GM19452 (cell line): ENCODE data around the gene NRCAM.
"Not testable (repeated sequence)": the region's sequence is repeated elsewhere in the genome, so short reads cannot be mapped to it uniquely, and the experiment has no call there.

Experiments
- ATAC-seq: cut with Tn5 transposase; IDR thresholded peaks from one replicate; pipeline ENCODE4 v1.9.1; 2021; ENCODE audit not compliant: unreplicated experiment

NRCAM gene

DNA sequence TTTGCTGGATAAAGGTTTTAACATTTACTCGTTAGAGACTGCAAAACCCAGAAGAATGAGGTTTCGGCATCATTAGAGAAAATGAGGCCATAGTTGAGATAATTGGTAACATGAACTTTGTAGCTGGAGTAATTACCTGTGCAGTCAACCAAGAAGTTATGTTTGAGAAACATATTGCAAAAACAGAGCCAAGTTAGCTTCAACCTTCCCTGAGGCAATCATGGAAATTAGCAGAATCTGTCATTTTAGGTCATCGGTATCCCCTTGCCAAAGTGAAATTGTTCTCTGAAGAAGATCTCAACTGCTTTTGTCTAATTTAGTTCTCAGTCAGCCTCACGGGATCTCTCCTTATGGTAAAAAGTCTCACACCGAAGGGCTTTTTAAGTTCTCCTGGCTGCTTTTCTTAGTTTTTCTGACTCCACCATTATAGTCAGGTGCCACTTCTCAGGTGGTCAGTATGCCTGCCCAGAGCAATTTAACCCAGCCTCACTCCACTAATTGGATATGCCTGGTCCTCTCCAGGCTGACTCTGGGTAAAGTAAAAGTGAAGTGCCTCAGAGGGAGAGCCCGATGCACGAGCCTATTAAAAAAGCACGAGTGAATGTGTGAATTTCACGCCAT lies 52.5 kb downstream of the NRCAM start:
- ATAC-seq, result no peak

DNA sequence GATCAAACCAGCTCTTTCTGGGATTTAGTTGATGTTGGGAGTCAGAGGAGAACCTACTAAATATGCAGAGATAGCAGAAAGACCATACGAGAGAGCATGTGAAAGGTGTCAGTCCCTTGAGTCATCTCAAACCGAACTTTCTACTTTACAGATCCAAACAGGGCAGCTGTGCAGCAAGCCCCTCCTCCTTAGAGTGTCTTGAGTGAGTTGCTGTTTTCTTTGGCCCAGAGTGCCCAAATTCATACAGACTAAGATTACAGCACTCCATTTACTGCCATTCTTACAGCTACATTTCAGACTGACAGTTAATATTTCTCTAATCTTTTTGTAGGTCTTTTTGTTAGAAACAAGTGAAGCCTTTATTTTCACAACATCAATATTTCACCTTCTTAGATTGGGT lies 53.4 kb downstream of the NRCAM start:
- peak; percentile 65 for ATAC-seq

DNA sequence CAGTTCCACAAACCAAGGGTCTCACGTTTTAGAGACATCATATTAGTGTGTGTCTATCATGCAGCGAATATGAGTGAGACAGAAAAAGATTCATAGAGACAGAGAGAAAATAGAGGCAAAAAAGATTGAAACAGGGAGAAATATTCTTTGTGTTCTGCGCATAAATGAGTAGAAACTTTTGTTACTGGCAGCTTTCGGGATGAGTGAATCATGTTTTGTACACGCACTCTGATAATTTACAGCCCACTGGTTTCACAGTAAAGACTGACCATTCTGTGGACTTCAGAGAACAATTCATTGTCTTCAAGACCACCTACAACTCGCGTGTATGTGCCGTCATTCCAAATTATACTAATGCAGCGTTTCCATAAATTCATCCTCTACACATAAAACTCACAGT lies 60.2 kb downstream of the NRCAM start:
- no peak for ATAC-seq

DNA sequence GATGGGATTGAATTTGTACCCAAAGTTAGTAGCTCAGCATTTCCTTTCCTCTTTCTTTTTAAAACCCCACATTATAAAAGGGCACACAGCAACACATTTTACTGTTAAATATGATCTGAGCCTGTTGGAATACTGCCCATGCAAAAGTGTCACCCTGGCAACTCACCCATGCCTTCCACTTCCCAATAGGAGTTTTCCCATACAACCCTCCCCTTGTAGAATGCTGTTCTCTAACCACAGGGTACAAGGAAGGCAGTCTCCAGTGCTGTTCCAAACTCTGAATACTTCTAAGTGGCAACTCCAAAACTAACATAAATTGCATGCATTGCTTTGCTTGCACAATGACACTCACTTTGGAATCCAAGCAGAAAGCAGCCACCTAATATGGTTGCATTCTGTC lies 60.8 kb downstream of the NRCAM start:
- no peak for ATAC-seq

DNA sequence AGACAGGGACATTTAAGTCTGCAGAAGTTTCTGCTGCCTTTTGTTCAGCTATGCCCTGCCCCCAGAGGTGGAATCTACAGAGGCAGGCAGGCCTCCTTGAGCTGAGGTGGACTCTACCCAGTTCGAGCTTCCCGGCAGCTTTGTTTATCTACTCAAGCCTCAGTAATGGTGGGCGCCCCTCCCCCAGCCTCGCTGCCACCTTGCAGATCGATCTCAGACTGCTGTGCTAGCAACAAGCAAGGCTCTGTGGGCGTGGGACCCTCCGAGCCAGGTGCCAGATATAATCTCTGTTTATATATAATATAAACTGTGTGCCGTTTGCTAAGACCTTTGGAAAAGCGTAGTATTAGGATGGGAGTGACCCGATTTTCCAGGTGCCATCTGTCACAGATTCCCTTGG lies 63.1 kb downstream of the NRCAM start:
- ATAC-seq, result not testable (repeated sequence)

DNA sequence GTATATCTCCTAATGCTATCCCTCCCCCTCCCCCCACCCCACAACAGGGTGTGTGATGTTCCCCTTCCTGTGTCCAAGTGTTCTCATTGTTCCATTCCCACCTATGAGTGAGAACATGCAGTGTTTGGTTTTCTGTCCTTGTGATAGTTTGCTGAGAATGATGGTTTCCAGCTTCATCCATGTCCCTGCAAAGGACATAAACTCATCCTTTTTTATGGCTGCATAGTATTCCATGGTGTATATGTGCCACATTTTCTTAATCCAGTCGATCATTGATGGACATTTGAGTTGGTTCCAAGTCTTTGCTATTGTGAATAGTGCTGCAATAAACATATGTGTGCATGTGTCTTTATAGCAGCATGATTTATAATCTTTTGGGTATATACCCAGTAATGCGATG lies 68.5 kb downstream of the NRCAM start:
- ATAC-seq, result not testable (repeated sequence)

DNA sequence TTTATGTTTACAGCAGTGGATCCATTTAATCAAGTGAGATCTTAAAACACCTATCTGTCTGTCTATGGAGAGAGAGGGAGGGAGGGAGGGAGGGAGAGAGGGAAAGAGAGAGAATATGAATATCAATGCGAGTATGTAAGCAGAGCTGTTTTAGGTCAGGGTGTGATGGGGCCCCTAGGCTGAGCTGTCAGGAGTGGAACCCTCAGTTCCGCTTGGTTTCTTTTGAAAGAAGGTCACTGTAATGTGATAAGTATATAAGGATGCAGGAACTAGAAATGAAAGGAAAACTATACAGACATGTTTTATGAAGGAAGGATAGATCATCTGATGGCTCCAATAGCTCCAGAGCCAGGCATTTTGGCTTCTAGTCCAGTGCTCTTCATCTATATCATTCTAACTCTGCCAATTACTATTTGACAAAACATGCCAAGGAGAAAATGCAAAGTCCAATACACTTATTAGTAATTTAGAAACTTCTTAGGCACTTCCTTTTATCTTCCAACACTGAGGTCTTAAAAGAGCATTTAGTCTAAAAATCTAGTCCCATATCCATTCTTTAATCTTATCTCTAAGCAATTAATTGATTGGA lies 70.3 kb downstream of the NRCAM start:
- no peak for ATAC-seq

DNA sequence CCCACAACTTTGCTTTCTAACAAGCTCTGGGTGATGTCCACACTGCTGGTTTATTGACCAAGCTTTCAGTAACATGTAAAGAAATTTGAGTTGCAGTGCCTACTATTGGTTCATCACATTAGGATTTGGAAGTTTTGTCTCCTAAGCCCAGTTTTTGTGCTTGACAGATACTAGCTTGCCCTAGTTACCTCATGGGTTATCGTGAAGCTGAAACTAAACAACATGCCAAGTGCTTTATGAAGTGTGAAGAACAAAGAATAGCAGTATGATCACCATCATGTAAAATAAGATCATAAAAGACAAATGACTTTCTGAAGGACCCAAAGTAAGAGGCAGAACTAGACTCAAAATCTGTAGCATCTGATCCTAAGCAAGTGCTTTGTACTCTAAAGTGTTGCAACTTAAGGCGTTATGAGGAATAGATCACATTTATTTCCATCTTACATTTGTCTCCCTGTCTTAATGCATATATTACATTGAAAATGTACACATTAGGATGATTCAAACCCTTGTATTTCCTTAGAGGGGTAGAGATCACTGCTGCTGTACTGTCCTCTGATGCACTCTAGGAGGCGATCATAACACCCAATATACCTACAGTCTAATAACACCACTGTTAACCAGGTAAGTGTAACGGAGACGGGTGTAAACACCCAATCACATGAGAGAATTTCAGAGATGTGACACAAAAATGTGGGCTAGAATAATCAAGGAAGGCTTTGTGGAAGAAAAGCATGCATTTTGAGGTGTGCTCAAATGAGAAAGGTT lies 71.3 kb downstream of the NRCAM start:
- no peak for ATAC-seq

DNA sequence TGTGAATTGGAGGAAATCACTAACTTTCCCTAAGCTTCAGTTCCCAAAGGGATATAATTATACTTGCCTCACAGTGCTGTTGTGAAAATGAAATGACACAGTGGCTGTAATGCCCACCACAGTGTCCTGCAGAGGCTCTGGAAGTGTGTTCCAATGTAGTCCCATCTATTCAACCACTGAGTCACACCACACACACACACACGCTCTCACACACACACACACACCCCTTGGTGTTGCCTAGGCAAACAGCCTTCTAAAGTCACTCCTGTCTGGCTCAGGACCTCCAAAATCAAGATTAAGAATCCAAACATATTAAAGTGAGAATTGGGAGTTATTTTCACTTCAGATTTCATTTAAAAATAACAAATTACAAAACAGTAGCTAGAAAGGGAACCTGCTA lies 73.3 kb downstream of the NRCAM start:
- no peak for ATAC-seq

DNA sequence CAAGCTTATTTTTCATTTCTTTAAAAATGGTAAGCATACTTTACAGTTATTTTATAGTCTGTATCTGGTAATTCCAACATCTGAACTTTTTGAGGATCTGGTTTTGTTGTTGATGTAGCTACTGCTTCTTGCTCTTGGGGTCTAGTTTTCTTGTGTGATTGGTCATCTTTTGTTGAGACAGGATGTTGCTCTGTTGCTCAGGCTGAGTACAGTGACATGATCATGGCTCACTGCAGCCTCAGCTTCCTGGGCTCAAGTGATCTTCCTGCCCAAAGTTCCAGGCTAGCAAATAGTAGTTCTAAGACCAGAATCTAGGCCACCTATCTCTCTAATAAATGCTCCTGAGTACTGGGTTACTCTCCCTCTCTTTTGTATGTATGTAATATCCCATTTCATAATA lies 75.7 kb downstream of the NRCAM start:
- no peak for ATAC-seq

DNA sequence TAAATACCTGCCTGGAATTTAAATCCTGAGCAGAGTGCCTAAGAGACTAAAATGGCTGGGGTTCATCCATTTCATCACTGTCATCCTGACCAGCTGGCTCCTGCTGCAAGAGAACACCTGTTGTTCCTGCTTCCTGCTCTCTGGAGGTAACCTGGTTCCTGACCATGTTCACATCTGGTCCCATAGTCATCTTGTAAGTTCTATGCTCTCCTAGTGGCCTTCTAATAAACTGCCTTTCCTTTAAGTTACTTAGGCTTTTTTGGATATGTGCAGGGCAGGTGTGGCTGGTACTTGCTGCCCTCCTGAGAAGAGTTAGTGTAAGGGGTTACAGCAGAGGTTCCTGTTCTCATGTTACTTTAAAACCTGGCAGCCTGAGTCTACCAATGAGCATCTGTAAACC lies 80.0 kb downstream of the NRCAM start:
- ATAC-seq, result no peak

DNA sequence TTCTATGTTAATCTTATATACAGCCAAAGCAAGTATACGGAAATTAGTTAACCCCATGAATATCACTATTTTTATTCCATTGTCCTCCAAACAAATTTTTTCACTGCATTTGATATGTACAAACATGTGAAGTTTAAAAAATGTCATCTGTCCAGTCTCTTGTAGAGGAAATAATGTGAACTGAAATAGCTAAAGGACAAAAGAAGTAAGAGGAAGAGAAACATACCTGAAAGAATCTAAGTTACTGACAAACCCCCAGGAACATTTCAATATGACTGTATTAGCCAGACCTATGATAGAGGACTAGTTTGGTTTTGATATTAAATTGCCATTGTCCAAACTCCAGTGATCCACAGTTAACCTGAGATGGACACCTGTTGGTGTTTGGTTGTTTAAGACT lies 80.6 kb downstream of the NRCAM start:
- peak; percentile 56 for ATAC-seq

DNA sequence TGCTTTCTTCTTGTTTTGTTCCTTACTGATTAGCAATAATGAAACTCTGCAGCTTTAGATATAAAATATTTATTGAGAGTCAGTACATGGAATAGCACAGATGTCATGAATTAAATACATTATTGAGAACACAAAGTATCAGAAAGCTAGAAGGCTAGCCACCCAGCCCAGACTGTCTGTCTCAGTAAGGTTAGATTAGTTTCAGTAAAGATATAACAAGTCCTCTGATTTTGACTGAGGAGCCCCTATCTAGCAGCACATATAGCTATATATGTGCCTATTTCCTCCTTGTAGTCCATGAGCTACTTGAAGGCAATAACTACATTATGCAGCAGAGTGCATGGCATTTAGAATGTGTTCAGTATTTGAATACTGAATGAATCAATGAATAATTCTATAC lies 81.3 kb downstream of the NRCAM start:
- no peak for ATAC-seq

DNA sequence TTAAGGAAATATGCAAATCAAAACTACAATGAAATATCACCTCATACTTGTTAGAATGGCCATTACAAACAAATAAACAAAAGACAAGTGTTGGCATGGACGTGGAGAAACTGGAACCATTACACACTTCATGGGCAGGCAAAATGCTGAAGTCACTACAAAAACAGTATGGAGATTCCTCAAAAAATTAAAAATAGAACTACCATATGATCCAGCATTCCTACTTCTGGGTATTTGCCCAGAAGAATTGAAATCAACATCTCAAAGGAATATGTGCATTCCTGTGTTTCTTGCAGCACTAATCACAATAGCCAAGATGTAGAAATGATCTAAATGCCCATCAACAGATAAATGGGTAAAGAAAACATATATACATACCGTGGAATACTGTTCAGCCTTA lies 83.6 kb downstream of the NRCAM start:
- ATAC-seq, result no peak

DNA sequence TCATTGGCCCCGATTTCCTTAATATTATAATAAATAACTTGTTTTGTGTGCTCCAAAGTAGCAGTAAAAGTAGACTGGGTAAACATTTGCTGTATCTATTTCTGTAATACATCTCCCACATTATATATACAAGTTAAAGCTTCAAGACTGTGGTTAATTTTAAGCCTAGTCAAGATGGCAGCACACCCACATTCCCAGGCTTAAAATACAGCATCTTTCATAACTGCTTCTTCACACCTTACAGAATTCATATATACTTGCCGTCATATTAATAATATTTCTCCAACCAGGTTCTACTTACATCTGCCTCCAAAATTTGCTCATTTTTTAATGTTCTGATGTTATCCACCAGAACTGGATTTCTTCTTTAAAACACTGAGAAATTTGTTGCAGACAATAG lies 85.6 kb downstream of the NRCAM start:
- ATAC-seq, result no peak

DNA sequence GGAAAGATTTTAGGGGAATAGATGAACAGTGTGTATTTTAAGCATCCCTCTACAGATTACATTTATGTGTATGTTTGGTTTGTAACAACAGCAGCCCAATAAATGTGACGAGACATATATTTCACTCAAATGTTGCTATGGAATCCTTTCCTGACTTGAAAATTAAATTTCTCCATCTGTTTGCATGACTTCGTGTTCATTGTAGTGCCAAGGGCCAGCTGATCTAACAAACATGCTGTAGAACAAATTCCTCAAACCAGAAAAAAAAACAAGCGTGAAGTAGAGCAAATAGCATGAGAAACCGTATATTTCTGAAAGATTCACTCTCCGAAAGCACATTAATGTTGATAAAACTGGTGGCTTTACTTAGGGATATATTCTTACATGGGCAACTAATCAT lies 87.8 kb downstream of the NRCAM start:
- ATAC-seq, result no peak

DNA sequence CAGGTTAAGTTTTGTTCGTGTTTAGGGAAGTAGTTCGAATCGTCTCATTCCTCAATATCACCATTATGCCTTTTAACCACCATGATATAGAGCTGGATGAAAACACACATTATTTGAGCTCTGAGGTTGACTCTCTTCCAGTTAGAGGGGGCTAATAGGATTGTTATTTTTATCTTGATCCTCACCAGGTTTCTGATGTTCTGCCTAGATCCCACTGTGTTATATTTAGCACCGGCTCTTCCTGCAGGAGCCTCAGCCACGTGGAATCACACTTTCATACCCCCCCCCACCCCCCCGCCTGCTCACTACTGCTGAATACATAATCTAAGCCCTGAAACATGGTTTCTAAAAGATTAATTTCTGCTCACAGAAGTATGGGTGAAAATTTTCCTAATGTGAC lies 88.3 kb downstream of the NRCAM start:
- ATAC-seq, result no peak

DNA sequence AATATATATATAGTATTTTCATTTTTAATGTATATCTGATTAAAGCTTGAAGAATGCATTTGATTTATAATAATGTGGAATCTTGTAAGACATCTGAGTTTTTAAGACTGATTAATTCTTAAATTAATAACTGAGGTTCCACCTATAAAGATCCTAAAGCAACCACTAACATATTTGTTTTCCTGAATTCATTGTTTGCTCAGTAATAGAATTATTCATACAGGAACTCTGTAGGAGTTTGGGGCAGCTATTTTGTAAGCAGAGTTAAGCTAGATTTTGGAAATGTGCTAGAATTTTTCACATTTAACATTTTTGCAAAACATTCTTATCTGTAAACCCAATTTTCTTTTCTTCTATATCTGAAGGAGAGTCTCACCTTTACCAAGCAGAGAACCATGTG lies 88.9 kb downstream of the NRCAM start:
- ATAC-seq, result no peak

DNA sequence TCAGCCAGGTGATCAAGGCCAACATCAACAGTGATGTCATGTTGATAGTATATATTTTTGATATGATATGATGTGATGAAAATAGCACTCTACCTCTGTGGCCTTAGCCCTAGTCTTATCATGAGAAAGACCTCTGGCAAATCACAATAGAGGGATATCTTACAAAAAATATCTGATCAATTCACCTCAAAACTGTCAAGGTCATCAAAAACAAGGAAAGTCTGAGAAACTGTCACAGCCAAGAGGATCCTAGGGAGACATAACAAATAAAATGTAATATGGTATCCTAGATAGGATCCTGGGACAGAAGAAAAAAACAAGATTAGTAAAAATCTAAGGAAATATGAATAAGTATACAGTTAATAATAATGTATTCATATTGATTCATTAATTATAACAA lies 92.6 kb downstream of the NRCAM start:
- ATAC-seq, result no peak

DNA sequence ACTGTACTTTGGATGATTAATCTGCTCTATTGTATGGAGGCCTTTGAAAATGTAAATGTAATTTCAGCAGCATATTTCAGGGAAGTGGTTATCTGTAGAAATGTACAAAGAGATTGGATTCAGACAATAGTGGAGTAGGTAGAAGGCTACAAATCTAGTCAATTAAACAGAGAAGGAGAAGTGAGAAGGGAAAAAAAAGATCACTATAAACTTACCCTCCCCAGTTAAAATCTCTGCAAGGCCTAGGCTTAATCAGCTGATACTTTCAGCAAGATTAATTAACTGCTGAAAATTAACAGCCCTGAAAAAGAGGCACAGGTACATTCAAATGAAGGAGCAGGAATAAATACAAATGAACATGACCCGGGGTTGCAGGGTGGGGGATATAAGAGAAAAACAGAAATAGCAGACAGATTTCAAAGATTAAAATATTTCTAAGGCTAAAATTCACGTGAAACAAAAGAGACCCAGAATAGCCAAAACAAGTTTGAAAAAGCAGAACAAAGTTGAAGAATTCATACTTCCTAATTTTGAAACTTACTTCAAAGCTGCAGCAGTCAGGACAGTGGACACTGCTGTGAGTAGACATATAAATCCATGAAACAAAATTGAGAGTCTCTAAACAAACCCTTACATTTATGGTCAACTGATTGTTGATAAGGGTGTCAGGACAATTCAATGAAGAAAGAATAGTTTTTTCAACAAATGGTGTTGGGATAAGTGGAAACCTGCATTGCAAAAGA lies 96.0 kb downstream of the NRCAM start:
- no peak for ATAC-seq

DNA sequence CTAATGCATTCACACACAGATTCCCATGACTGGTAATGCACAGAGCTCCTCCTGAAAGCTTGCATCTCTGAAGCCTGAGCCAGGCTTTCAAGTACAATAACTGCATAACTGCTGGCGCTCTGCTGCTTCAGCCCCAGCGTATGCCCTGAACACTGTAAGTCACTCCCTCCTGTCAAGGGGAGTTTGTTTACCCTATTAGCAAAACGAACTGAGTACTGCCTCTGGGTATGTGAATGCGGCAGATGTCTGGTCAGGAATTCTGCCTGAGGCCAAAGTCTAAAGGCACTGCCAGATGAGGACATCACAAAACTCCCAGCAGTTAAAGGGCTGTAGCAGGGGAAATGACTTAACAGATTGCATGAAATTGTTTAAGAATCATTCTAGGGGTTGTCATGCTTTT lies 97.7 kb downstream of the NRCAM start:
- ATAC-seq, result no peak

DNA sequence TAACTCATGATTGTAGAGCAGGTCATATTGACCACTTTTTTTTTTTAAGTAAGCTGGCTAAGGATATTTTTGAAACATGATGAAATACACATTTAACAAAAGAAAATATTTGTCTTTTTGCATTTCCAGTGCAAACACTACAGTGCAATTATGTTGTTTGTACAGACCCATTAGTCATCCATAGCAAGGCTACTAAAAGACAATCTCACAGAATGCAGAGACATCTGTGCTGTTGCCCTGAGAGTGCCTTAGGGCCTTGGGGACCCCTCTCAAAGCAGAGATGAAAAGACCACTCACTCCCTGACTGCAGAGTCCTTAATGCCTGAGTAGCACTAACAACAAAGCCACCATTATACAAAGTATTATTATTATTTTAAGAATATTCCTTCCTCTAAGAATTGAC lies 104.5 kb downstream of the NRCAM start:
- no peak for ATAC-seq
